ENCODE data around the gene PCSK7.

Gene PCSK7

DNA sequence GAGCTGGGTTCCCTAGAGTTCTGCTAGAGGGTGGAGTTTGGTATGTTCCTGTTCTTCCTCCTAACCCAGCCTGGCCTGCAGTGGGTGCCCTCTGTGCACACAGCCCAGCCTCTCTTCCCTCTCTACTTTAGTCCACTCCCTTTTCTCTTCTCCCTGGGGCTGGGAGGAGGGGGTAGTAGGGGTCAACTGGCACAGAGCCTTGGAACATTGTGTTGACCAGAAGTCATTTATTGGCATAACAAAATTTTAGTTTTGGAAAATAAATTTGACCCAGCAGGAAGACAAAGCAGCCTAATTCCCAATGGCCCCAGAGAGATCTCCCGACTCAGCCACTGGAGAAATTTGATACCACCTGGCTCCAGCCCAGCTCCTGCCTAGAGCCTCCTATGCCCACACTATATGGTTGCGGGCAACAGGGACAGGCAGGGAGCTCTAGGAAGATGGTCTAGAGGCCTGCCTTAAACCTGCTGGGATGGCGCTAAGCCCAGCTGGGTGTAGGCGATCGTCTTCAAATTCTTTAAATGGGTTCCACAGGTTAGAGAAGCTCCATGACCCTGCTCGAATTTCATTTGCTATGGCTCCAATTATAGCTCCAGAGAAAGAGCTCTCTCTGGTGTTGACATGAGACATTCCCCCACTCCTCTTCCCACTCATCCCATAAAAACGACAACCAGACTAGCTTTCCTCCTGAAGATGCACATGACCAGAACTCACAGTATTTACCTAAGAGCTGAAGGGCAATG, 9.9 kb downstream of the PCSK7 start (continued):
- TF ChIP-seq, protein P1, sequence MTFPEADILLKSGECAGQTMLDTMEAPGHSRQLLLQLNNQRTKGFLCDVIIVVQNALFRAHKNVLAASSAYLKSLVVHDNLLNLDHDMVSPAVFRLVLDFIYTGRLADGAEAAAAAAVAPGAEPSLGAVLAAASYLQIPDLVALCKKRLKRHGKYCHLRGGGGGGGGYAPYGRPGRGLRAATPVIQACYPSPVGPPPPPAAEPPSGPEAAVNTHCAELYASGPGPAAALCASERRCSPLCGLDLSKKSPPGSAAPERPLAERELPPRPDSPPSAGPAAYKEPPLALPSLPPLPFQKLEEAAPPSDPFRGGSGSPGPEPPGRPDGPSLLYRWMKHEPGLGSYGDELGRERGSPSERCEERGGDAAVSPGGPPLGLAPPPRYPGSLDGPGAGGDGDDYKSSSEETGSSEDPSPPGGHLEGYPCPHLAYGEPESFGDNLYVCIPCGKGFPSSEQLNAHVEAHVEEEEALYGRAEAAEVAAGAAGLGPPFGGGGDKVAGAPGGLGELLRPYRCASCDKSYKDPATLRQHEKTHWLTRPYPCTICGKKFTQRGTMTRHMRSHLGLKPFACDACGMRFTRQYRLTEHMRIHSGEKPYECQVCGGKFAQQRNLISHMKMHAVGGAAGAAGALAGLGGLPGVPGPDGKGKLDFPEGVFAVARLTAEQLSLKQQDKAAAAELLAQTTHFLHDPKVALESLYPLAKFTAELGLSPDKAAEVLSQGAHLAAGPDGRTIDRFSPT (tag by site-specific recombination; IDR thresholded peaks at IDR 0.05), result peak; percentile 90
- TF ChIP-seq ZNF544 (tag by site-specific recombination; IDR thresholded peaks at IDR 0.05) (no peak), ZNF155 (tag by site-specific recombination; IDR thresholded peaks at IDR 0.05) (no peak), ZFP69B (tag by site-specific recombination; IDR thresholded peaks at IDR 0.05) (no peak), ZNF792 (tag by site-specific recombination; IDR thresholded peaks at IDR 0.05) (no peak), YY2 (tag by site-specific recombination; IDR thresholded peaks at IDR 0.05) (no peak), MEIS1 (CRISPR knock-in tag; IDR thresholded peaks at IDR 0.05; ENCODE audit: borderline replicate concordance) (no peak), ZNF501 (tag by site-specific recombination; IDR thresholded peaks at IDR 0.05) (no peak; the same call in 1 of the 2 replicates), ZNF157 (tag by site-specific recombination; IDR thresholded peaks at IDR 0.05) (no peak), SETDB1 (IDR thresholded peaks at IDR 0.05; ENCODE audit: insufficient read length, low read length) (no peak), ZNF324 (tag by site-specific recombination; IDR thresholded peaks at IDR 0.05) (no peak), ZNF423 (tag by site-specific recombination; IDR thresholded peaks at IDR 0.05) (0 out of 2 replicates have a peak, but pooled peaks have one; percentile 22), PRDM1 (tag by site-specific recombination; IDR thresholded peaks at IDR 0.05) (peak; percentile 55; the same call in 1 of the 2 replicates), ZNF292 (tag by site-specific recombination; IDR thresholded peaks at IDR 0.05; ENCODE audit: borderline replicate concordance, low read depth) (no peak), ZNF626 (tag by site-specific recombination; IDR thresholded peaks at IDR 0.05) (no peak), ZNF514 (tag by site-specific recombination; IDR thresholded peaks at IDR 0.05) (no peak), ZSCAN16 (tag by site-specific recombination; IDR thresholded peaks at IDR 0.05) (no peak), ZNF426 (tag by site-specific recombination; IDR thresholded peaks at IDR 0.05) (no peak), ZNF610 (tag by site-specific recombination; IDR thresholded peaks at IDR 0.05; ENCODE audit: borderline replicate concordance) (no peak), ZBTB1 (tag by site-specific recombination; IDR thresholded peaks at IDR 0.05) (no peak), ZFP41 (tag by site-specific recombination; IDR thresholded peaks at IDR 0.05; ENCODE audit: borderline replicate concordance) (no peak), ZNF133 (tag by site-specific recombination; IDR thresholded peaks at IDR 0.05) (no peak)
- TF ChIP-seq, protein P2, sequence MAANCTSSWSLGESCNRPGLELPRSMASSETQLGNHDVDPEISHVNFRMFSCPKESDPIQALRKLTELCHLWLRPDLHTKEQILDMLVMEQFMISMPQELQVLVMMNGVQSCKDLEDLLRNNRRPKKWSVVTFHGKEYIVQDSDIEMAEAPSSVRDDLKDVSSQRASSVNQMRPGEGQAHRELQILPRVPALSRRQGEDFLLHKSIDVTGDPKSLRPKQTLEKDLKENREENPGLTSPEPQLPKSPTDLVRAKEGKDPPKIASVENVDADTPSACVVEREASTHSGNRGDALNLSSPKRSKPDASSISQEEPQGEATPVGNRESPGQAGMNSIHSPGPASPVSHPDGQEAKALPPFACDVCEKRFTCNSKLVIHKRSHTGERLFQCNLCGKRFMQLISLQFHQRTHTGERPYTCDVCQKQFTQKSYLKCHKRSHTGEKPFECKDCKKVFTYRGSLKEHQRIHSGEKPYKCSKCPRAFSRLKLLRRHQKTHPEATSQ (tag by site-specific recombination; IDR thresholded peaks at IDR 0.05), result no peak
- TF ChIP-seq, protein P3, sequence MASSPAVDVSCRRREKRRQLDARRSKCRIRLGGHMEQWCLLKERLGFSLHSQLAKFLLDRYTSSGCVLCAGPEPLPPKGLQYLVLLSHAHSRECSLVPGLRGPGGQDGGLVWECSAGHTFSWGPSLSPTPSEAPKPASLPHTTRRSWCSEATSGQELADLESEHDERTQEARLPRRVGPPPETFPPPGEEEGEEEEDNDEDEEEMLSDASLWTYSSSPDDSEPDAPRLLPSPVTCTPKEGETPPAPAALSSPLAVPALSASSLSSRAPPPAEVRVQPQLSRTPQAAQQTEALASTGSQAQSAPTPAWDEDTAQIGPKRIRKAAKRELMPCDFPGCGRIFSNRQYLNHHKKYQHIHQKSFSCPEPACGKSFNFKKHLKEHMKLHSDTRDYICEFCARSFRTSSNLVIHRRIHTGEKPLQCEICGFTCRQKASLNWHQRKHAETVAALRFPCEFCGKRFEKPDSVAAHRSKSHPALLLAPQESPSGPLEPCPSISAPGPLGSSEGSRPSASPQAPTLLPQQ (tag by site-specific recombination; IDR thresholded peaks at IDR 0.05), result no peak
- TF ChIP-seq, protein P4, sequence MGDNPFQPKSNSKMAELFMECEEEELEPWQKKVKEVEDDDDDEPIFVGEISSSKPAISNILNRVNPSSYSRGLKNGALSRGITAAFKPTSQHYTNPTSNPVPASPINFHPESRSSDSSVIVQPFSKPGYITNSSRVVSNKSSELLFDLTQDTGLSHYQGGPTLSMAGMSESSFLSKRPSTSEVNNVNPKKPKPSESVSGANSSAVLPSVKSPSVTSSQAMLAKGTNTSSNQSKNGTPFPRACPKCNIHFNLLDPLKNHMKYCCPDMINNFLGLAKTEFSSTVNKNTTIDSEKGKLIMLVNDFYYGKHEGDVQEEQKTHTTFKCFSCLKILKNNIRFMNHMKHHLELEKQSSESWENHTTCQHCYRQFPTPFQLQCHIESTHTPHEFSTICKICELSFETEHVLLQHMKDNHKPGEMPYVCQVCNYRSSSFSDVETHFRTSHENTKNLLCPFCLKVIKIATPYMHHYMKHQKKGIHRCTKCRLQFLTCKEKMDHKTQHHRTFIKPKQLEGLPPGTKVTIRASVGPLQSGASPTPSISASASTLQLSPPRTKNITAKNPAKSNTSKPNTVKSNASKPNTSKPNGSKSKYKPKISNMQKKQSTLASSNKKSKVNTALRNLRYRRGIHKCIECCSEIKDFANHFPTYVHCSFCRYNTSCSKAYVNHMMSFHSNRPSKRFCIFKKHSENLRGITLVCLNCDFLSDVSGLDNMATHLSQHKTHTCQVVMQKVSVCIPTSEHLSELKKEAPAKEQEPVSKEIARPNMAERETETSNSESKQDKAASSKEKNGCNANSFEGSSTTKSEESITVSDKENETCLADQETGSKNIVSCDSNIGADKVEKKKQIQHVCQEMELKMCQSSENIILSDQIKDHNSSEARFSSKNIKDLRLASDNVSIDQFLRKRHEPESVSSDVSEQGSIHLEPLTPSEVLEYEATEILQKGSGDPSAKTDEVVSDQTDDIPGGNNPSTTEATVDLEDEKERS (tag by site-specific recombination; IDR thresholded peaks at IDR 0.05), result no peak
- TF ChIP-seq, protein P5, sequence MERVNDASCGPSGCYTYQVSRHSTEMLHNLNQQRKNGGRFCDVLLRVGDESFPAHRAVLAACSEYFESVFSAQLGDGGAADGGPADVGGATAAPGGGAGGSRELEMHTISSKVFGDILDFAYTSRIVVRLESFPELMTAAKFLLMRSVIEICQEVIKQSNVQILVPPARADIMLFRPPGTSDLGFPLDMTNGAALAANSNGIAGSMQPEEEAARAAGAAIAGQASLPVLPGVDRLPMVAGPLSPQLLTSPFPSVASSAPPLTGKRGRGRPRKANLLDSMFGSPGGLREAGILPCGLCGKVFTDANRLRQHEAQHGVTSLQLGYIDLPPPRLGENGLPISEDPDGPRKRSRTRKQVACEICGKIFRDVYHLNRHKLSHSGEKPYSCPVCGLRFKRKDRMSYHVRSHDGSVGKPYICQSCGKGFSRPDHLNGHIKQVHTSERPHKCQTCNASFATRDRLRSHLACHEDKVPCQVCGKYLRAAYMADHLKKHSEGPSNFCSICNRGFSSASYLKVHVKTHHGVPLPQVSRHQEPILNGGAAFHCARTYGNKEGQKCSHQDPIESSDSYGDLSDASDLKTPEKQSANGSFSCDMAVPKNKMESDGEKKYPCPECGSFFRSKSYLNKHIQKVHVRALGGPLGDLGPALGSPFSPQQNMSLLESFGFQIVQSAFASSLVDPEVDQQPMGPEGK (tag by site-specific recombination; IDR thresholded peaks at IDR 0.05), result no peak
- TF ChIP-seq, protein P6, sequence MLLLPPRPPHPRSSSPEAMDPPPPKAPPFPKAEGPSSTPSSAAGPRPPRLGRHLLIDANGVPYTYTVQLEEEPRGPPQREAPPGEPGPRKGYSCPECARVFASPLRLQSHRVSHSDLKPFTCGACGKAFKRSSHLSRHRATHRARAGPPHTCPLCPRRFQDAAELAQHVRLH (tag by site-specific recombination; IDR thresholded peaks at IDR 0.05), result no peak
- TF ChIP-seq, protein P7, sequence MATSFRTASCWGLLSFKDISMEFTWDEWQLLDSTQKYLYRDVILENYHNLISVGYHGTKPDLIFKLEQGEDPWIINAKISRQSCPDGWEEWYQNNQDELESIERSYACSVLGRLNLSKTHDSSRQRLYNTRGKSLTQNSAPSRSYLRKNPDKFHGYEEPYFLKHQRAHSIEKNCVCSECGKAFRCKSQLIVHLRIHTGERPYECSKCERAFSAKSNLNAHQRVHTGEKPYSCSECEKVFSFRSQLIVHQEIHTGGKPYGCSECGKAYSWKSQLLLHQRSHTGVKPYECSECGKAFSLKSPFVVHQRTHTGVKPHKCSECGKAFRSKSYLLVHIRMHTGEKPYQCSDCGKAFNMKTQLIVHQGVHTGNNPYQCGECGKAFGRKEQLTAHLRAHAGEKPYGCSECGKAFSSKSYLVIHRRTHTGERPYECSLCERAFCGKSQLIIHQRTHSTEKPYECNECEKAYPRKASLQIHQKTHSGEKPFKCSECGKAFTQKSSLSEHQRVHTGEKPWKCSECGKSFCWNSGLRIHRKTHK (tag by site-specific recombination; IDR thresholded peaks at IDR 0.05), result no peak

Data from HEK293 (cell line).